ENCODE data around the gene GRIP2. TPM values are rescaled to one million over a fixed set of nuclear protein-coding genes. Genes with fewer than 3 reads are reported as not detected.

The GRIP2 gene
- total RNA-seq, 2 experiments from 2014 or later, result not detected

DNA sequence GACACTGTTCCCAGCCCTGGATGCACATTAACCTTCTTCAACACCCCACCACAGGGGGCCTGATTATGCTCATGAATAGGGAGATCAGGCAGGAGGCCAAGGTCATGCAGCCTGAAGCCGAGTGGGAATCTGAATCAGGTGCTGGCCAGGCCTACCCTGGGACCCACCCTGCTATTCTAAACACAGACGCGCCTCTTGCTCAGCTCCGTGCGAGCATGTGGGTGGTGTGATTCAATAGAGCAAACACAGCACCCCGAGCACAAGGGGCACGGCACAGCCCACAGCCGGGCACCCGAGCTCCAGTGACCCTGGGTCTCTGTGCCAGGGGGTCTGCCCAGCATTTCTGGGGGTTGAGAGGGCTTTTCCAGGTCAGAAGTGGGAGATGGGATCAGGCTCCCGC is 24.6 kb upstream of the GRIP2 start:
- intact Hi-C loops (cut with micrococcal nuclease; ENCODE audit: unreplicated experiment), result no loop called here
- POLR2A ChIA-PET, result no interaction called here
- TF ChIP-seq CTCF (conservative IDR thresholded peaks at IDR 0.05; ENCODE audit: low read length), result no peak
- TF ChIP-seq EZH2phosphoT487 (IDR thresholded peaks at IDR 0.05; ENCODE audit: borderline replicate concordance, low read depth, low read length), result no peak

DNA sequence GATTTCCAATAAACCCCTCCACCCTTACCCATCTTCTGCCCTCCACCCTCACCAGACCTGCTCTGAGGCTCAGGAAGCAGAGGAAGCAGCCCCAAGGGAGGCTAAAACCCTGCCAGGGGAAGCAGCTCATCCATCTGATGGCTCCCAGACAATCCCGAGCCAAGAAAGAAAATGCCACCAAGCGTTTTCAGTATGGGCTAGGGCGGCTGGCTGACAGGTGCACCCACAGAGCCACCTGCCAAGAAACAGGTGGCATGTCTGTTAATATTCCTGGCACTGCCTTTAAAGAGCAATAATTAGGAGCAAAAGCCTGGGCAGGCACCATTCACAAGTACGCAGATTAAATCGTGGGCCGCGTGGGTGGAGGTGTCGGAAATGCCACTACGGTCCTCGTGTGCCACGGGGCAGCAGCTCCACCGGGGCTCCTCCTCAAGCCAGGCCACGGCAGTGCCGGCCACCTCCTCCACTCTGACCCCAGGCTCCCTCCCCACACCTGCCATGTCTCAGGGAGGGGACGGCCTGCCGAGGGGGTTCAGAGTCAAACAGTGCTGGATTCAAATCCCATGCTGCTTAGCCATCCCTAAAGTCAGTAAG is 23.9 kb upstream of the GRIP2 start:
- ChIA-PET CTCF (ENCODE audit: unreplicated experiment) (no interaction called here), POLR2A (no interaction called here)
- no peak overlapping the region for H2AFZ ChIP-seq (ENCODE audit: low read length)
- no peaks in the 10 kb centered on the region for H3K9me3 ChIP-seq (ENCODE audit: low read length)
- H3K27ac ChIP-seq (ENCODE audit: low read depth, low read length, poor library complexity, severe bottlenecking), result no peak overlapping the region
- no peaks in the 10 kb centered on the region for H3K79me2 ChIP-seq (ENCODE audit: insufficient read depth, low read depth, low read length)
- no peaks in the 10 kb centered on the region for H3K9me2 ChIP-seq (ENCODE audit: insufficient read depth, low read length)
- BruUV-seq (replicated peaks), result no TSS peak
- H3K4me3 ChIP-seq (ENCODE audit: low read depth, low read length, poor library complexity, severe bottlenecking), result no peak overlapping the region
- H4K20me1 ChIP-seq (ENCODE audit: insufficient read depth, low read length), result no peaks in the 10 kb centered on the region
- no peaks in the 10 kb centered on the region for H3K36me3 ChIP-seq (ENCODE audit: insufficient read depth, low read length)
- intact Hi-C loops (cut with micrococcal nuclease; ENCODE audit: unreplicated experiment), result no loop called here
- no peak for DNase-seq (ENCODE audit: low spot score)
- H3K4me2 ChIP-seq (ENCODE audit: low read length), result no peak overlapping the region
- TF ChIP-seq EZH2phosphoT487 (IDR thresholded peaks at IDR 0.05; ENCODE audit: borderline replicate concordance, low read depth, low read length) (no peak), CTCF (conservative IDR thresholded peaks at IDR 0.05; ENCODE audit: low read length) (no peak)
- no peaks in the 10 kb centered on the region for H3K4me1 ChIP-seq (ENCODE audit: insufficient read depth, low read length, poor library complexity, severe bottlenecking)

More for the DNA sequence above, 24.6 kb upstream of the GRIP2 start:
- CTCF ChIA-PET (ENCODE audit: unreplicated experiment), result interaction anchor here (0.5 kb wide), 1 partner anchor 311 kb away, joined by 3 read pairs; no protein-coding TSS in a partner anchor
- H3K79me2 ChIP-seq (ENCODE audit: insufficient read depth, low read depth, low read length), result no peaks in the 10 kb centered on the region
- no peaks in the 10 kb centered on the region for H3K9me2 ChIP-seq (ENCODE audit: insufficient read depth, low read length)
- H3K4me2 ChIP-seq (ENCODE audit: low read length), result no peak overlapping the region
- DNase-seq (ENCODE audit: low spot score), result no peak
- H2AFZ ChIP-seq (ENCODE audit: low read length), result no peak overlapping the region
- H3K27ac ChIP-seq (ENCODE audit: low read depth, low read length, poor library complexity, severe bottlenecking), result no peak overlapping the region
- H3K36me3 ChIP-seq (ENCODE audit: insufficient read depth, low read length), result no peaks in the 10 kb centered on the region
- no TSS peak for BruUV-seq (replicated peaks)
- H4K20me1 ChIP-seq (ENCODE audit: insufficient read depth, low read length), result no peaks in the 10 kb centered on the region
- H3K4me1 ChIP-seq (ENCODE audit: insufficient read depth, low read length, poor library complexity, severe bottlenecking), result peaks cover 5% of the 10 kb centered on the region
- no peak overlapping the region for H3K4me3 ChIP-seq (ENCODE audit: low read depth, low read length, poor library complexity, severe bottlenecking)
- H3K9me3 ChIP-seq (ENCODE audit: low read length), result no peaks in the 10 kb centered on the region

- POLR2A ChIA-PET, result no interaction called here
- H3K27ac ChIP-seq (ENCODE audit: low read depth, low read length, poor library complexity, severe bottlenecking), result no peak overlapping the region
- no peaks in the 10 kb centered on the region for H4K20me1 ChIP-seq (ENCODE audit: insufficient read depth, low read length)
- H3K9me3 ChIP-seq (ENCODE audit: low read length), result no peaks in the 10 kb centered on the region
- intact Hi-C loops (cut with micrococcal nuclease; ENCODE audit: unreplicated experiment), result no loop called here
- H3K79me2 ChIP-seq (ENCODE audit: insufficient read depth, low read depth, low read length), result no peaks in the 10 kb centered on the region
- no peaks in the 10 kb centered on the region for H3K9me2 ChIP-seq (ENCODE audit: insufficient read depth, low read length)
- no peak for DNase-seq (ENCODE audit: low spot score)
- CTCF ChIA-PET (ENCODE audit: unreplicated experiment), result no interaction called here
- no peak overlapping the region for H3K4me3 ChIP-seq (ENCODE audit: low read depth, low read length, poor library complexity, severe bottlenecking)
- no TSS peak for BruUV-seq (replicated peaks)
- no peaks in the 10 kb centered on the region for H3K4me1 ChIP-seq (ENCODE audit: insufficient read depth, low read length, poor library complexity, severe bottlenecking)
- H3K36me3 ChIP-seq (ENCODE audit: insufficient read depth, low read length), result no peaks in the 10 kb centered on the region
- no peak overlapping the region for H3K4me2 ChIP-seq (ENCODE audit: low read length)
- TF ChIP-seq EZH2phosphoT487 (IDR thresholded peaks at IDR 0.05; ENCODE audit: borderline replicate concordance, low read depth, low read length), result no peak
- TF ChIP-seq CTCF (conservative IDR thresholded peaks at IDR 0.05; ENCODE audit: low read length), result no peak
- H2AFZ ChIP-seq (ENCODE audit: low read length), result no peak overlapping the region
Measured at GRCh38 chr3:14562121-14562890, 22.2 kb upstream of the GRIP2 start.

Measured in OCI-LY7 (cell line).